Dendritic cell treated with granulocyte-macrophage colony-stimulating factor and Interleukin-4, amounts not matched to agents 40 ng/mL and 50 ng/mL, for 4 days (primary cell): ENCODE results near the gene ARHGEF39.
"Not testable (repeated sequence)": the region's sequence is repeated elsewhere in the genome, so short reads cannot be mapped to it uniquely, and the experiment has no call there.

Experiments
- H3K27ac Mint-ChIP-seq: one replicate; pipeline ENCODE4 v1.8.0; 2022; ENCODE audit warnings: mild to moderate bottlenecking, mixed read lengths
- H3K27me3 Mint-ChIP-seq: one replicate; pipeline ENCODE4 v1.8.0; 2022; ENCODE audit warnings: mild to moderate bottlenecking, mixed read lengths
- H3K36me3 Mint-ChIP-seq: one replicate; pipeline ENCODE4 v1.8.0; 2022; ENCODE audit warnings: low read depth, mixed read lengths
- H3K4me1 Mint-ChIP-seq: one replicate; pipeline ENCODE4 v1.8.0; 2022; ENCODE audit warnings: low read depth, mixed read lengths
- H3K4me3 Mint-ChIP-seq: one replicate; pipeline ENCODE4 v1.8.0; 2022; ENCODE audit warnings: mild to moderate bottlenecking, moderate library complexity, mixed read lengths
- H3K9me3 Mint-ChIP-seq: one replicate; pipeline ENCODE4 v1.8.0; 2022; ENCODE audit warnings: mixed read lengths
- intact Hi-C: fragments of 100-400 bp; cut with micrococcal nuclease; formaldehyde crosslinking; loops from one replicate; pipeline ENCODE4 v1.15.0; 2022

Gene ARHGEF39

GRCh38 chr9:35627575-35627974 lies 37.4 kb downstream of the ARHGEF39 start:
- no peaks in the 10 kb centered on the region for H3K9me3 Mint-ChIP-seq
- intact Hi-C loops, result no loop called here
- H3K4me3 Mint-ChIP-seq, result no peak overlapping the region
- peaks cover 21% of the 10 kb centered on the region for H3K4me1 Mint-ChIP-seq
- no peaks in the 10 kb centered on the region for H3K36me3 Mint-ChIP-seq
- no peaks in the 10 kb centered on the region for H3K27me3 Mint-ChIP-seq
- no peak overlapping the region for H3K27ac Mint-ChIP-seq

GRCh38 chr9:35619800-35620158 lies 45.2 kb downstream of the ARHGEF39 start:
- Mint-ChIP-seq H3K9me3 (no peaks in the 10 kb centered on the region), H3K27me3 (peaks cover 29% of the 10 kb centered on the region), H3K4me3 (no peak overlapping the region), H3K4me1 (peaks cover 51% of the 10 kb centered on the region), H3K36me3 (no peaks in the 10 kb centered on the region), H3K27ac (no peak overlapping the region)
- intact Hi-C loops, result no loop called here

GRCh38 chr9:35618854-35619799 lies 45.9 kb downstream of the ARHGEF39 start:
- Mint-ChIP-seq H3K4me3 (no peak overlapping the region), H3K27ac (peak overlapping the region; percentile 76), H3K4me1 (peaks cover 54% of the 10 kb centered on the region), H3K27me3 (peaks cover 36% of the 10 kb centered on the region), H3K36me3 (no peaks in the 10 kb centered on the region), H3K9me3 (no peaks in the 10 kb centered on the region)
- intact Hi-C loops, result no loop called here

- intact Hi-C loops, result no loop called here
- H3K4me3 Mint-ChIP-seq, result peak within 1 kb of the TSS; percentile 60
These were observed 46.7 kb downstream of the ARHGEF39 start, which contains the start of gene CD72 for GRCh38 chr9:35618325-35618727. Gene CD72, minus strand, starts transcription at chr9:35618413. Its CDS starts 110 bp downstream, at chr9:35618303.

GRCh38 chr9:35617548-35617947 lies 47.4 kb downstream of the ARHGEF39 start:
- Mint-ChIP-seq H3K27ac (peak overlapping the region; percentile 76), H3K36me3 (no peaks in the 10 kb centered on the region), H3K4me3 (peak overlapping the region; percentile 60), H3K4me1 (peaks cover 54% of the 10 kb centered on the region), H3K9me3 (no peaks in the 10 kb centered on the region), H3K27me3 (peaks cover 40% of the 10 kb centered on the region)
- intact Hi-C loops, result no loop called here

More at GRCh38 chr9:35618325-35618727, 46.7 kb downstream of the ARHGEF39 start, which contains the start of gene CD72:
- Mint-ChIP-seq H3K9me3 (no peaks in the 10 kb centered on the region), H3K27me3 (peaks cover 38% of the 10 kb centered on the region), H3K36me3 (no peaks in the 10 kb centered on the region), H3K27ac (peak within 1 kb of the TSS; percentile 76), H3K4me1 (peaks cover 54% of the 10 kb centered on the region)

GRCh38 chr9:35616681-35617459 lies 48.1 kb downstream of the ARHGEF39 start:
- Mint-ChIP-seq H3K27me3 (peaks cover 40% of the 10 kb centered on the region), H3K4me3 (peak overlapping the region; percentile 60)

GRCh38 chr9:35615981-35616680 lies 48.9 kb downstream of the ARHGEF39 start:
- Mint-ChIP-seq H3K4me3 (peak overlapping the region; percentile 60), H3K27ac (peak overlapping the region; percentile 76), H3K4me1 (peaks cover 49% of the 10 kb centered on the region), H3K36me3 (no peaks in the 10 kb centered on the region), H3K9me3 (no peaks in the 10 kb centered on the region), H3K27me3 (peaks cover 37% of the 10 kb centered on the region)
- intact Hi-C loops, result no loop called here

More at GRCh38 chr9:35616681-35617459, 48.1 kb downstream of the ARHGEF39 start:
- intact Hi-C loops, result no loop called here
- peak overlapping the region; percentile 76 for H3K27ac Mint-ChIP-seq
- no peaks in the 10 kb centered on the region for H3K36me3 Mint-ChIP-seq
- no peaks in the 10 kb centered on the region for H3K9me3 Mint-ChIP-seq
- peaks cover 53% of the 10 kb centered on the region for H3K4me1 Mint-ChIP-seq

- H3K27ac Mint-ChIP-seq, result no peak overlapping the region
- peaks cover 31% of the 10 kb centered on the region for H3K4me1 Mint-ChIP-seq
- no peaks in the 10 kb centered on the region for H3K9me3 Mint-ChIP-seq
- peaks cover 35% of the 10 kb centered on the region for H3K27me3 Mint-ChIP-seq
- peaks cover 29% of the 10 kb centered on the region for H3K36me3 Mint-ChIP-seq
- intact Hi-C loops, result no loop called here
- H3K4me3 Mint-ChIP-seq, result no peak overlapping the region
These were observed 52.2 kb downstream of the ARHGEF39 start for GRCh38 chr9:35612843-35613242.

- H3K9me3 Mint-ChIP-seq, result not testable (repeated sequence)
These were observed 52.9 kb downstream of the ARHGEF39 start for GRCh38 chr9:35612066-35612465.

GRCh38 chr9:35611230-35611797 lies 53.7 kb downstream of the ARHGEF39 start:
- H3K9me3 Mint-ChIP-seq, result no peaks in the 10 kb centered on the region
- H3K36me3 Mint-ChIP-seq, result peaks cover 42% of the 10 kb centered on the region
- H3K27ac Mint-ChIP-seq, result no peak overlapping the region
- H3K4me3 Mint-ChIP-seq, result no peak overlapping the region
- H3K27me3 Mint-ChIP-seq, result peaks cover 20% of the 10 kb centered on the region
- intact Hi-C loops, result no loop called here
- H3K4me1 Mint-ChIP-seq, result peaks cover 27% of the 10 kb centered on the region

More at GRCh38 chr9:35612066-35612465, 52.9 kb downstream of the ARHGEF39 start:
- peaks cover 28% of the 10 kb centered on the region for H3K27me3 Mint-ChIP-seq
- peaks cover 37% of the 10 kb centered on the region for H3K36me3 Mint-ChIP-seq
- H3K27ac Mint-ChIP-seq, intact Hi-C loops, H3K4me3 Mint-ChIP-seq: not testable (repeated sequence)
- H3K4me1 Mint-ChIP-seq, result peaks cover 29% of the 10 kb centered on the region

GRCh38 chr9:35609820-35610163 lies 55.2 kb downstream of the ARHGEF39 start:
- Mint-ChIP-seq H3K4me1 (peaks cover 22% of the 10 kb centered on the region), H3K27me3 (peaks cover 11% of the 10 kb centered on the region), H3K9me3 (no peaks in the 10 kb centered on the region), H3K27ac (no peak overlapping the region), H3K36me3 (peaks cover 42% of the 10 kb centered on the region), H3K4me3 (no peak overlapping the region)
- intact Hi-C loops, result no loop called here
